ENCODE data around the gene PLCH1.

Gene PLCH1

GRCh38 chr3:155329513-155330048 is 415.3 kb downstream of the PLCH1 start:
- FAIRE-seq = no peak
- DNase-seq (ENCODE audit: extremely low spot score, insufficient read length, low read depth) = no peak

- DNase-seq (ENCODE audit: extremely low spot score, insufficient read length, low read depth) = no peak
Observed at GRCh38 chr3:155327871-155328270, 417.0 kb downstream of the PLCH1 start.

GRCh38 chr3:155327430-155327829 is 417.4 kb downstream of the PLCH1 start:
- FAIRE-seq (no peak), DNase-seq (ENCODE audit: extremely low spot score, insufficient read length, low read depth) (no peak)

More at GRCh38 chr3:155327871-155328270, 417.0 kb downstream of the PLCH1 start:
- no peak for FAIRE-seq

GRCh38 chr3:155326901-155327300 is 418.0 kb downstream of the PLCH1 start:
- DNase-seq (ENCODE audit: extremely low spot score, insufficient read length, low read depth) = no peak
- FAIRE-seq = no peak

- DNase-seq (ENCODE audit: extremely low spot score, insufficient read length, low read depth) (no peak), FAIRE-seq (no peak)
Observed at GRCh38 chr3:155326244-155326643, 418.6 kb downstream of the PLCH1 start.

Measured in GM18507 (cell line).